GM13977 (cell line): ENCODE data around the gene DNAH9.

Source experiments
- DNase-seq: peaks from one replicate; pipeline ENCODE4 v3.0.0; 2012; ENCODE audit warnings: low spot score
- in situ Hi-C: fragments of 300-500 bp; cut with MboI; formaldehyde crosslinking; loops from one replicate; pipeline ENCODE4 v1.12.0; 2022; ENCODE audit warnings: low sequenced_read_pairs, low pct_unique_long_range_greater_than_20kb, mixed read lengths, inconsistent platforms; ENCODE audit not compliant: unreplicated experiment
- TF ChIP-seq, protein P1 (sequence below): IDR thresholded peaks from 2 replicates; pipeline ENCODE4 v1.5.1; 2012; ENCODE audit warnings: mild to moderate bottlenecking, control low read depth; ENCODE audit not compliant: insufficient read depth; ENCODE audit errors: extremely low read depth, missing control alignments

Gene DNAH9

DNA sequence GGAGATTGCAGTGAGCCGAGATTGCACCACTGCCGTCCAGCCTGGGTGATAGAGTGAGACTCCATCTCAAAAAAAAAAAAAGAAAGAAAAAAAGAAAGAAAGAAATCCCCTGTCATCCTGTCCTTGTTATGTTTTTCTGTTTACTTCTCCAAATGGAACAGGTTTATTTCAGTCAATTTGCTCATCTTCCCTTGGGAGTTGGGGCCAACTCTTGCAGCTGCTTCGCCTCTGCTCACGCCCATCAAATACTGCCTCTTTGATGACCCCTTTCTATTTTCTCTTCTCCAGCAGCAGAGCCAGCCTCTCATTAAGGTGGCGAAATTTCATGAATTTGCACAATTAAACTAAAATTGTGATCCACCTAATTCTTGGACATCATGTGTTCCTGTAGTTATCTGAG lies 225.6 kb downstream of the DNAH9 start:
- DNase-seq, result no peak
- in situ Hi-C loops, result no loop called here
- TF ChIP-seq, protein P1, sequence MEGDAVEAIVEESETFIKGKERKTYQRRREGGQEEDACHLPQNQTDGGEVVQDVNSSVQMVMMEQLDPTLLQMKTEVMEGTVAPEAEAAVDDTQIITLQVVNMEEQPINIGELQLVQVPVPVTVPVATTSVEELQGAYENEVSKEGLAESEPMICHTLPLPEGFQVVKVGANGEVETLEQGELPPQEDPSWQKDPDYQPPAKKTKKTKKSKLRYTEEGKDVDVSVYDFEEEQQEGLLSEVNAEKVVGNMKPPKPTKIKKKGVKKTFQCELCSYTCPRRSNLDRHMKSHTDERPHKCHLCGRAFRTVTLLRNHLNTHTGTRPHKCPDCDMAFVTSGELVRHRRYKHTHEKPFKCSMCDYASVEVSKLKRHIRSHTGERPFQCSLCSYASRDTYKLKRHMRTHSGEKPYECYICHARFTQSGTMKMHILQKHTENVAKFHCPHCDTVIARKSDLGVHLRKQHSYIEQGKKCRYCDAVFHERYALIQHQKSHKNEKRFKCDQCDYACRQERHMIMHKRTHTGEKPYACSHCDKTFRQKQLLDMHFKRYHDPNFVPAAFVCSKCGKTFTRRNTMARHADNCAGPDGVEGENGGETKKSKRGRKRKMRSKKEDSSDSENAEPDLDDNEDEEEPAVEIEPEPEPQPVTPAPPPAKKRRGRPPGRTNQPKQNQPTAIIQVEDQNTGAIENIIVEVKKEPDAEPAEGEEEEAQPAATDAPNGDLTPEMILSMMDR, result no peak

DNA sequence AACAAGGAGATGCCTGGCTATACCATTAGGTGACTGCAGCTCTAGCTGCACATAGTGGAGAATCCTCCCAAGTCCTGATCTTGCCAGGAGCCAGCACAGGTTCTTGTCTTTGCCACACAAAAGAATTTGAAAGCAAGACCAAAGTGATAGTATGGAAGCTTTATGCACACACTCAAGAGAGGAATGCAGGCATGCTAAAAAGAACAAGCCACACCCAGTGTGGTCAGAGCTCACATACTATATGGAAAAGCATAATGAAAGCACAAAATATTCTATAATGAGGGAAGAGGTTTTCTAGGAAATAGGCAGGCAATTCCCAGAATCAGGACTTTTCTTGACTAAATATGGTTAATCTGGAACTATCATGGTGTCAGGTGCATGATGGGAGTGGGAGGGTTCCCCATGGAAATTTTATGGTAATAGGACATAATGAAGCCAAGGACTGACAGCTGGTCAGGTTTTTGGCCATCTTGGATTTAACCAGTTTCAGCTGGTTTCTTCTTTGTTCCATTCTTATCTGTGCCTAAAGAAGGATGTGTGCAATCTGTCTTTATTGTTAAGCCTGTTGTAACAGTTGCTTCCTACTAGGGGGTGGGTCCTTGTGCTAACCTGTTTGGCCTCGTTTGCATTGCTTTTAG lies 227.4 kb downstream of the DNAH9 start:
- TF ChIP-seq, protein P1, result no peak
- in situ Hi-C loops, result loop anchor here (25.0 kb wide), 1 partner anchor 88 kb away; no protein-coding TSS in a partner anchor
- DNase-seq, result no peak

GRCh38 chr17:11832401-11833137 lies 234.3 kb downstream of the DNAH9 start:
- in situ Hi-C loops, result loop anchor here (25.0 kb wide), 1 partner anchor 95 kb away; no protein-coding TSS in a partner anchor
- DNase-seq, result no peak
- TF ChIP-seq, protein P1, result no peak

DNA sequence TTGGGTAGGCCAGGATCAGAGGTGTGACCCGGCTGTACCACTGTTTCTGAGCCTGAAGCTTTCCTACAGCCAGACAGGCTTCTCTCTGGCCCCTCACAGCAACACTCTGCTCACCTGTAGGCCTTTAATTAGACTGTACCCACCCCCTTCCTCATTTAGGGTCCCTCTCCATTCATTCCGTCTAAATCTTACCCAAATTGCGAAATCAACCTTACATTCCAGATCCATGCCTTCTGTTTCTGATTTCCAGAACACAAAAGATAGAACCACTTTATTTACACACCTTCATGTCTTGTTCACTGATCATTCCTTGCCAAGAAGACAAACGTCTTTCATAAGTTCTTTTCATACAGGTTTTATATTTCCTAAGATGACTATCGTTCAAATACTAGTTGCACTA lies 238.2 kb downstream of the DNAH9 start:
- in situ Hi-C loops, result loop anchor here (25.0 kb wide), 1 partner anchor 99 kb away; no protein-coding TSS in a partner anchor
- no peak for DNase-seq
- TF ChIP-seq, protein P1, result no peak

DNA sequence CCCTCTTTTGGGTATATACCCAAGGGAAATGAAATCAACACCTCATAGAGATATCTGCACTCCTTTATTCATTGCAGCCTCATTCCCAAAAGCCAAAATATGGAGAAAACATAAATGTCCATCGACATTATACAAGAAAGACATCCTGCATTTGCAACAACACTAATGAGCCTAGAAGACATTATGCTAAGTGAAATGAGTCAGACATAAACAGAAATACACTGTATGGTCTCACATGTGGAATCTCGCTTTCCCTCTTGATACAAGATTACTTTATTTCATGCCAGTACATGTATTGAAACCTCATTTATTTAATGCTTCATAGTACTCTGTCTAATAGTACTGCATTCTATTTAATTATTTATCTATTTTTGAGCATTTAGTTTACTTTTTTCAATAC lies 241.8 kb downstream of the DNAH9 start:
- DNase-seq, result no peak
- in situ Hi-C loops, result loop anchor here (25.0 kb wide), 1 partner anchor 103 kb away; no protein-coding TSS in a partner anchor
- TF ChIP-seq, protein P1, result no peak

- TF ChIP-seq, protein P1, result no peak
- in situ Hi-C loops, result loop anchor here (25.0 kb wide), 1 partner anchor 104 kb away; no protein-coding TSS in a partner anchor
- DNase-seq, result no peak
Measured at GRCh38 chr17:11840831-11841230, 242.6 kb downstream of the DNAH9 start.
